SK-N-MC (cell line): ENCODE measurements around the gene MRO.

Source experiments
- EZH2 ChIP-seq: fragments of 200-600 bp; sonication (generic); IDR thresholded peaks from one replicate; pipeline ENCODE4 v1.6.1; 2017; ENCODE audit warnings: antibody characterized with exemption
- POLR2AphosphoS5 ChIP-seq: IDR thresholded peaks from 2 replicates; pipeline ENCODE4 v1.6.1; 2012; ENCODE audit warnings: mild to moderate bottlenecking, low read depth, low read length, borderline replicate concordance

DNA sequence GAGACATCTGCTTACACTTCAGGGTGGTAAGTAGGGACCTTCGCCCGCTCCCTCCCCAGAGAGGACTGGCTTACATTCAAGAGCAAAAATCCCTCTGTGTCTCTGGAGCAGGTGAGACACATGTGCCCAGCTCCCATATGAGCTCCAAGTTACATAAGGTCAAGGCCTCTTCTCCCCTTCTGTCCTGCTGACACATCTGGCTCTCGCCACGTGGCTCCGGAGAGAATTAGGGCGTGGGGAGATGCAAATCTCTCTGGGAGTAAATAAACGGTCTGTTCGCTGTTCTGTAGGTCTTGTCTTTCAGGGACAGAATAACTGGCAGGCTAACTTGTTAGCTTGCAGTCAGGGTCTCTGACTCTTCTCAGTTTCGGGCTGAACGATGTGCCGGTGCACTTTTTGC lies 16.2 kb downstream of the MRO start:
- no peak for TF ChIP-seq EZH2
- no peak for TF ChIP-seq POLR2AphosphoS5
